ENCODE data around the gene DZIP3. TPM values are rescaled to one million over a fixed set of nuclear protein-coding genes. Genes with fewer than 3 reads are reported as not detected.

DZIP3 gene
- total RNA-seq, 1 experiment from 2014 or later: 22.1 TPM

- no peak overlapping the region for H2BK12ac ChIP-seq (ENCODE audit: insufficient read length, low read depth, low read length)
- TF ChIP-seq CTCF (conservative IDR thresholded peaks at IDR 0.05): no peak
- H3K27me3 ChIP-seq (ENCODE audit: insufficient read depth, low read length): no peaks in the 10 kb centered on the region
- H3K27ac ChIP-seq (ENCODE audit: insufficient read length, low read depth, low read length): no peak overlapping the region
- no peak overlapping the region for H4K91ac ChIP-seq (ENCODE audit: insufficient read length, low read depth, low read length)
- no peaks in the 10 kb centered on the region for H3K9me3 Mint-ChIP-seq
- H3K4me1 Mint-ChIP-seq: peaks cover 11% of the 10 kb centered on the region in 2 experiments
- H3K79me1 ChIP-seq (ENCODE audit: insufficient read depth, low read depth, low read length, poor library complexity, severe bottlenecking): no peaks in the 10 kb centered on the region
- H3K9ac ChIP-seq (ENCODE audit: extremely low read depth, insufficient read length, low read length): no peak overlapping the region
- H2BK5ac ChIP-seq (ENCODE audit: insufficient read length, low read length): no peak overlapping the region
- no peaks in the 10 kb centered on the region for H3K79me2 ChIP-seq (ENCODE audit: insufficient read depth, low read length)
- H3K9me3 ChIP-seq (ENCODE audit: control insufficient read depth, low read depth, low read length): no peaks in the 10 kb centered on the region
- H2AFZ ChIP-seq (ENCODE audit: low read length): no peak overlapping the region
- H4K8ac ChIP-seq (replicated peaks; ENCODE audit: insufficient read length, low read depth, low read length): no peak overlapping the region
- no peak overlapping the region for H2AK5ac ChIP-seq (ENCODE audit: insufficient read length, low read length)
- no peak overlapping the region for H3K14ac ChIP-seq (ENCODE audit: insufficient read depth, low read length)
- H3K27ac Mint-ChIP-seq: no peak overlapping the region; a peak in 1 of 7 replicates
- H3K4ac ChIP-seq (ENCODE audit: low read depth, low read length): no peak overlapping the region
- H3K4me3 Mint-ChIP-seq: no peak overlapping the region
- H3K36me3 Mint-ChIP-seq (ENCODE audit: insufficient read depth in 1 of 3, low read depth in 3 of 3): peaks cover 2 to 13% (median 4%) of the 10 kb centered on the region in 3 experiments; a peak in 6 of 7 replicates
- H3K4me2 ChIP-seq (ENCODE audit: insufficient read depth, insufficient read length, low read length): no peak overlapping the region
- H2BK20ac ChIP-seq (ENCODE audit: low read depth, low read length, poor library complexity, severe bottlenecking): no peak overlapping the region
- no peak overlapping the region for H3K23ac ChIP-seq (ENCODE audit: insufficient read length, low read depth, low read length)
- no peaks in the 10 kb centered on the region for H3K27me3 Mint-ChIP-seq (ENCODE audit: low read depth)
- no peak overlapping the region for H4K5ac ChIP-seq (ENCODE audit: insufficient read length, low read depth, low read length)
- H2BK120ac ChIP-seq (ENCODE audit: low read depth, low read length, poor library complexity, severe bottlenecking): no peak overlapping the region
- H3K23me2 ChIP-seq (ENCODE audit: insufficient read length, low read depth, low read length, poor library complexity, severe bottlenecking): no peaks in the 10 kb centered on the region
- H4K20me1 ChIP-seq (ENCODE audit: control insufficient read depth, insufficient read depth, insufficient read length): no peaks in the 10 kb centered on the region
- H3T11ph ChIP-seq (ENCODE audit: low read length): no peak overlapping the region
- H3K18ac ChIP-seq (ENCODE audit: insufficient read length, low read depth, low read length): no peak overlapping the region
- DNase-seq: no peak
- no peaks in the 10 kb centered on the region; the same call in 1 of the 2 replicates for H3K4me1 ChIP-seq (ENCODE audit: insufficient read depth, low read length)
- no peak overlapping the region for H2BK15ac ChIP-seq (ENCODE audit: low read depth, low read length)
- no peak overlapping the region for H3K56ac ChIP-seq (ENCODE audit: insufficient read length, low read depth, low read length)
These were observed 79.7 kb downstream of the DZIP3 start for GRCh38 chr3:108669208-108669607.

All from H9 (cell line).